ENCODE data around the gene FOXP1. TPM values are rescaled to one million over a fixed set of nuclear protein-coding genes. Genes with fewer than 3 reads are reported as not detected.

Gene FOXP1
- total and polyA plus RNA-seq, 2 of the 13 experiments (the other 11 are each of a cell fraction or from before 2014, with no cell fraction given), result 40.4 to 59.0 TPM

DNA sequence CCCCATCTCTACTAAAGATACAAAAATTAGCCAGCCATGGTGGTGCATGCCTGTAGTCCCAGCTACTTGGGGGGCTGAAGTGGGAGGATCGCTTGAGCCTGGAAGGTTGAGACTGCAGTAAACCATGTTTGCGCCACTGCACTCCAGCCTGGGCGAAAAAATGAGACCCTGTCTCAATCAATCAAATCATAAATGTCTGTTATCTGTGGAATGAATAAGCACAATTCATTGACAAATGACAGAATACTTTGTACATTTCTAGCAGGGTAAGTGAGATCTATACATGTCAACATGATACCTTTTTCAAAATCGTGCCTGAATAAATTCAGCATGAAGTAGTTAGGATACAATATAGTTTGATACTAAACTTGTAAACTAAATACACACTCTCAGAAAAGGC lies 181.2 kb downstream of the FOXP1 start:
- H3K27ac ChIP-seq (ENCODE audit: extremely low read length, insufficient read depth, low read length), result no peak overlapping the region
- 98% methylated on average over 4 of the region's 4 CpGs for WGBS (ENCODE audit: low lambda C conversion rate)
- BruUV-seq (replicated peaks), result no TSS peak
- no peaks in the 10 kb centered on the region for H4K20me1 ChIP-seq (ENCODE audit: insufficient read depth, low read length)
- H3K9me3 ChIP-seq (ENCODE audit: low read length), result no peaks in the 10 kb centered on the region
- DNase-seq (ENCODE audit: low spot score), result no peak
- ChIA-PET CTCF (ENCODE audit: low intra/inter-chr PET ratio, low total read pairs) (no interaction called here), POLR2A (no interaction called here)
- peaks cover 13% of the 10 kb centered on the region for H3K79me2 ChIP-seq (ENCODE audit: insufficient read depth, low read length)
- ATAC-seq, result no peak
- H3K4me1 ChIP-seq (ENCODE audit: insufficient read depth, low read length), result peaks cover 67% of the 10 kb centered on the region
- H3K36me3 ChIP-seq (replicated peaks in 1 of 2; ENCODE audit: control insufficient read depth in 1 of 2, insufficient read depth in 2 of 2, low read length in 2 of 2), result no peaks in the 10 kb centered on the region
- H3K4me3 ChIP-seq (replicated peaks in 1 of 3; ENCODE audit: insufficient read depth in 1 of 3, low read depth in 2 of 3, low read length in 3 of 3), result no peak overlapping the region
- H2AFZ ChIP-seq (ENCODE audit: low read length), result no peak overlapping the region
- no peak for FAIRE-seq
- in situ Hi-C loops (cut with HindIII; ENCODE audit: extremely low pct_ligation_motif_present, low pct_unique_long_range_greater_than_20kb) (no loop called here), intact Hi-C loops (cut with micrococcal nuclease; ENCODE audit: unreplicated experiment) (no loop called here)
- no peak overlapping the region for H3K9ac ChIP-seq (ENCODE audit: insufficient read depth, low read depth, low read length)
- H3K4me2 ChIP-seq (ENCODE audit: low read depth, low read length), result no peak overlapping the region
- no peaks in the 10 kb centered on the region for H3K27me3 ChIP-seq (ENCODE audit: control insufficient read depth in 1 of 2, insufficient read depth in 2 of 2, low read length in 2 of 2)
- TF ChIP-seq, protein P1, sequence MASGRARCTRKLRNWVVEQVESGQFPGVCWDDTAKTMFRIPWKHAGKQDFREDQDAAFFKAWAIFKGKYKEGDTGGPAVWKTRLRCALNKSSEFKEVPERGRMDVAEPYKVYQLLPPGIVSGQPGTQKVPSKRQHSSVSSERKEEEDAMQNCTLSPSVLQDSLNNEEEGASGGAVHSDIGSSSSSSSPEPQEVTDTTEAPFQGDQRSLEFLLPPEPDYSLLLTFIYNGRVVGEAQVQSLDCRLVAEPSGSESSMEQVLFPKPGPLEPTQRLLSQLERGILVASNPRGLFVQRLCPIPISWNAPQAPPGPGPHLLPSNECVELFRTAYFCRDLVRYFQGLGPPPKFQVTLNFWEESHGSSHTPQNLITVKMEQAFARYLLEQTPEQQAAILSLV (CRISPR knock-in tag; IDR thresholded peaks at IDR 0.05; ENCODE audit: borderline replicate concordance), result no peak
- TF ChIP-seq ZFP36 (IDR thresholded peaks at IDR 0.05; ENCODE audit: borderline replicate concordance, low read depth, low read length, partially characterized antibody) (no peak), PAX8 (CRISPR knock-in tag; IDR thresholded peaks at IDR 0.05; ENCODE audit: borderline replicate concordance) (no peak), KAT8 (CRISPR knock-in tag; IDR thresholded peaks at IDR 0.05) (no peak), CENPX (CRISPR knock-in tag; IDR thresholded peaks at IDR 0.05) (no peak), MBNL3 (CRISPR knock-in tag; conservative IDR thresholded peaks at IDR 0.05) (no peak), IKZF1 (IDR thresholded peaks at IDR 0.05) (no peak), RFX1 (IDR thresholded peaks at IDR 0.05) (no peak), NR3C1 (CRISPR knock-in tag; IDR thresholded peaks at IDR 0.05) (no peak), ZNF501 (CRISPR knock-in tag; IDR thresholded peaks at IDR 0.05) (no peak), ZNF350 (CRISPR knock-in tag; IDR thresholded peaks at IDR 0.05; ENCODE audit: borderline replicate concordance, low read depth) (no peak), MYNN (CRISPR knock-in tag; IDR thresholded peaks at IDR 0.05; ENCODE audit: low read depth) (no peak)
- TF ChIP-seq, protein P2, sequence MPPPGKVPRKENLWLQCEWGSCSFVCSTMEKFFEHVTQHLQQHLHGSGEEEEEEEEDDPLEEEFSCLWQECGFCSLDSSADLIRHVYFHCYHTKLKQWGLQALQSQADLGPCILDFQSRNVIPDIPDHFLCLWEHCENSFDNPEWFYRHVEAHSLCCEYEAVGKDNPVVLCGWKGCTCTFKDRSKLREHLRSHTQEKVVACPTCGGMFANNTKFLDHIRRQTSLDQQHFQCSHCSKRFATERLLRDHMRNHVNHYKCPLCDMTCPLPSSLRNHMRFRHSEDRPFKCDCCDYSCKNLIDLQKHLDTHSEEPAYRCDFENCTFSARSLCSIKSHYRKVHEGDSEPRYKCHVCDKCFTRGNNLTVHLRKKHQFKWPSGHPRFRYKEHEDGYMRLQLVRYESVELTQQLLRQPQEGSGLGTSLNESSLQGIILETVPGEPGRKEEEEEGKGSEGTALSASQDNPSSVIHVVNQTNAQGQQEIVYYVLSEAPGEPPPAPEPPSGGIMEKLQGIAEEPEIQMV (CRISPR knock-in tag; IDR thresholded peaks at IDR 0.05; ENCODE audit: low read depth), result no peak
- TF ChIP-seq, protein P3, sequence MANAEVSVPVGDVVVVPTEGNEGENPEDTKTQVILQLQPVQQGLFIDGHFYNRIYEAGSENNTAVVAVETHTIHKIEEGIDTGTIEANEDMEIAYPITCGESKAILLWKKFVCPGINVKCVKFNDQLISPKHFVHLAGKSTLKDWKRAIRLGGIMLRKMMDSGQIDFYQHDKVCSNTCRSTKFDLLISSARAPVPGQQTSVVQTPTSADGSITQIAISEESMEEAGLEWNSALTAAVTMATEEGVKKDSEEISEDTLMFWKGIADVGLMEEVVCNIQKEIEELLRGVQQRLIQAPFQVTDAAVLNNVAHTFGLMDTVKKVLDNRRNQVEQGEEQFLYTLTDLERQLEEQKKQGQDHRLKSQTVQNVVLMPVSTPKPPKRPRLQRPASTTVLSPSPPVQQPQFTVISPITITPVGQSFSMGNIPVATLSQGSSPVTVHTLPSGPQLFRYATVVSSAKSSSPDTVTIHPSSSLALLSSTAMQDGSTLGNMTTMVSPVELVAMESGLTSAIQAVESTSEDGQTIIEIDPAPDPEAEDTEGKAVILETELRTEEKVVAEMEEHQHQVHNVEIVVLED (CRISPR knock-in tag; IDR thresholded peaks at IDR 0.05; ENCODE audit: borderline replicate concordance), result no peak
- TF ChIP-seq, protein P4, sequence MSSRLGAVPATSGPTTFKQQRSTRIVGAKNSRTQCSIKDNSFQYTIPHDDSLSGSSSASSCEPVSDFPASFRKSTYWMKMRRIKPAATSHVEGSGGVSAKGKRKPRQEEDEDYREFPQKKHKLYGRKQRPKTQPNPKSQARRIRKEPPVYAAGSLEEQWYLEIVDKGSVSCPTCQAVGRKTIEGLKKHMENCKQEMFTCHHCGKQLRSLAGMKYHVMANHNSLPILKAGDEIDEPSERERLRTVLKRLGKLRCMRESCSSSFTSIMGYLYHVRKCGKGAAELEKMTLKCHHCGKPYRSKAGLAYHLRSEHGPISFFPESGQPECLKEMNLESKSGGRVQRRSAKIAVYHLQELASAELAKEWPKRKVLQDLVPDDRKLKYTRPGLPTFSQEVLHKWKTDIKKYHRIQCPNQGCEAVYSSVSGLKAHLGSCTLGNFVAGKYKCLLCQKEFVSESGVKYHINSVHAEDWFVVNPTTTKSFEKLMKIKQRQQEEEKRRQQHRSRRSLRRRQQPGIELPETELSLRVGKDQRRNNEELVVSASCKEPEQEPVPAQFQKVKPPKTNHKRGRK (CRISPR knock-in tag; IDR thresholded peaks at IDR 0.05), result no peak
- TF ChIP-seq, protein P5, sequence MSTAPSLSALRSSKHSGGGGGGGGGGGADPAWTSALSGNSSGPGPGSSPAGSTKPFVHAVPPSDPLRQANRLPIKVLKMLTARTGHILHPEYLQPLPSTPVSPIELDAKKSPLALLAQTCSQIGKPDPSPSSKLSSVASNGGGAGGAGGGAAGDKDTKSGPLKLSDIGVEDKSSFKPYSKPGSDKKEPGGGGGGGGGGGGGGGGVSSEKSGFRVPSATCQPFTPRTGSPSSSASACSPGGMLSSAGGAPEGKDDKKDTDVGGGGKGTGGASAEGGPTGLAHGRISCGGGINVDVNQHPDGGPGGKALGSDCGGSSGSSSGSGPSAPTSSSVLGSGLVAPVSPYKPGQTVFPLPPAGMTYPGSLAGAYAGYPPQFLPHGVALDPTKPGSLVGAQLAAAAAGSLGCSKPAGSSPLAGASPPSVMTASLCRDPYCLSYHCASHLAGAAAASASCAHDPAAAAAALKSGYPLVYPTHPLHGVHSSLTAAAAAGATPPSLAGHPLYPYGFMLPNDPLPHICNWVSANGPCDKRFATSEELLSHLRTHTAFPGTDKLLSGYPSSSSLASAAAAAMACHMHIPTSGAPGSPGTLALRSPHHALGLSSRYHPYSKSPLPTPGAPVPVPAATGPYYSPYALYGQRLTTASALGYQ (CRISPR knock-in tag; IDR thresholded peaks at IDR 0.05), result no peak
